HepG2 (cell line): ENCODE results near the gene KIFC1. TPM values are rescaled to one million over a fixed set of nuclear protein-coding genes. Genes with fewer than 3 reads are reported as not detected.

ENCODE experiments used
- FOXJ3 ChIP-seq: sonication (generic); formaldehyde crosslinking; IDR thresholded peaks from 2 replicates; pipeline ENCODE4 v1.4.0; 2020; ENCODE audit warnings: missing genetic modification reagents, mild to moderate bottlenecking, borderline replicate concordance
- GTF2F1 ChIP-seq: fragments of 150-350 bp; IDR thresholded peaks from 2 replicates; pipeline ENCODE4 v1.6.1; 2014; ENCODE audit warnings: low read length
- KDM4B ChIP-seq: sonication (generic); formaldehyde crosslinking; IDR thresholded peaks from 2 replicates; pipeline ENCODE4 v1.4.0; 2020; ENCODE audit warnings: missing genetic modification reagents
- NFE2L2 ChIP-seq: fragments of 150-350 bp; IDR thresholded peaks from 2 replicates; pipeline ENCODE4 v1.6.1; 2014; ENCODE audit warnings: low read length
- NR2C2 ChIP-seq: sonication (generic); formaldehyde crosslinking; IDR thresholded peaks from 2 replicates; pipeline ENCODE4 v1.4.0; 2020; ENCODE audit warnings: missing genetic modification reagents, mild to moderate bottlenecking, moderate library complexity, borderline replicate concordance
- PAX8 ChIP-seq: sonication (generic); formaldehyde crosslinking; IDR thresholded peaks from 2 replicates; pipeline ENCODE4 v1.8.0; 2022; ENCODE audit warnings: mild to moderate bottlenecking, missing genetic modification reagents, borderline replicate concordance
- RAD21 ChIP-seq: fragments of 450-650 bp; formaldehyde crosslinking; IDR thresholded peaks from 2 replicates; pipeline ENCODE4 v1.5.0; 2020; ENCODE audit warnings: mild to moderate bottlenecking
- SAFB2 ChIP-seq: sonication (generic); formaldehyde crosslinking; IDR thresholded peaks from 2 replicates; pipeline ENCODE4 v1.5.1; 2020; ENCODE audit warnings: missing genetic modification reagents, low read depth, mild to moderate bottlenecking, borderline replicate concordance
- SMAD3 ChIP-seq: sonication (generic); formaldehyde crosslinking; IDR thresholded peaks from 2 replicates; pipeline ENCODE4 v1.4.0; 2020; ENCODE audit warnings: missing genetic modification reagents
- SMC3 ChIP-seq: IDR thresholded peaks from 2 replicates; pipeline ENCODE4 v1.6.1; 2011; ENCODE audit warnings: low read length, improper control_type of control experiment
- ZBTB1 ChIP-seq: sonication (generic); formaldehyde crosslinking; IDR thresholded peaks from 2 replicates; pipeline ENCODE4 v1.4.0; 2020; ENCODE audit warnings: missing genetic modification reagents, borderline replicate concordance
- ZBTB8A ChIP-seq: sonication (generic); formaldehyde crosslinking; IDR thresholded peaks from 2 replicates; pipeline ENCODE4 v1.4.0; 2020; ENCODE audit warnings: mild to moderate bottlenecking, low read depth, missing genetic modification reagents, borderline replicate concordance
- ZNF136 ChIP-seq: sonication (generic); formaldehyde crosslinking; IDR thresholded peaks from 2 replicates; pipeline ENCODE4 v1.8.1; 2022; ENCODE audit warnings: low read depth, mild to moderate bottlenecking, moderate library complexity, missing genetic modification reagents
- ZNF224 ChIP-seq: sonication (generic); formaldehyde crosslinking; IDR thresholded peaks from 2 replicates; pipeline ENCODE4 v1.5.0; 2020; ENCODE audit warnings: mild to moderate bottlenecking, missing genetic modification reagents
- ZNF326 ChIP-seq: sonication (generic); formaldehyde crosslinking; IDR thresholded peaks from 2 replicates; pipeline ENCODE4 v1.4.0; 2020; ENCODE audit warnings: missing genetic modification reagents, borderline replicate concordance
- ZNF790 ChIP-seq: sonication (generic); formaldehyde crosslinking; IDR thresholded peaks from 2 replicates; pipeline ENCODE4 v1.8.0; 2022; ENCODE audit warnings: missing genetic modification reagents, mild to moderate bottlenecking, borderline replicate concordance
- ZNF878 ChIP-seq: sonication (generic); formaldehyde crosslinking; IDR thresholded peaks from 2 replicates; pipeline ENCODE4 v1.8.1; 2023; ENCODE audit warnings: mild to moderate bottlenecking, missing genetic modification reagents, moderate library complexity
- ZSCAN22 ChIP-seq: sonication (generic); formaldehyde crosslinking; IDR thresholded peaks from 2 replicates; pipeline ENCODE4 v1.4.0; 2020; ENCODE audit warnings: mild to moderate bottlenecking, missing genetic modification reagents
- polyA plus RNA-seq, 8 experiments: library from polyadenylated mRNA; depleted of rRNA in 3 of 8; stranded (reverse) in 7 of 8; unstranded in 1 of 8; fragments of >200 nt; fragmentation: Illumina TruSeq in 4 of 8; extraction: Trizol in 4 of 8; gene quantifications; 2 replicates each; pipeline versions ENCODE4 v1.2.1 to v1.2.3, GENCODE V29; 2011 to 2016; ENCODE audit warnings: low read depth in 4 of 8, missing spikeins in 1 of 8, mixed read lengths in 1 of 8; ENCODE audit not compliant: insufficient read depth in 1 of 8
- total RNA-seq, 5 experiments: library from RNA; depleted of rRNA; stranded (reverse); fragments of >200 nt; fragmentation: Illumina TruSeq; extraction: Trizol; gene quantifications; 2 replicates each; pipeline ENCODE4 v1.2.3, GENCODE V29; 2016; ENCODE audit warnings: low read depth in 1 of 5
- TF ChIP-seq, protein P1 (sequence below): sonication (generic); formaldehyde crosslinking; IDR thresholded peaks from 2 replicates; pipeline ENCODE4 v1.8.1; 2022; ENCODE audit warnings: mild to moderate bottlenecking, missing genetic modification reagents
- TF ChIP-seq, protein P2 (sequence below): sonication (generic); formaldehyde crosslinking; IDR thresholded peaks from 2 replicates; pipeline ENCODE4 v1.4.0; 2020; ENCODE audit warnings: missing genetic modification reagents; ENCODE audit errors: not compliant biosample characterization
- TF ChIP-seq, protein P3 (sequence below): sonication (generic); formaldehyde crosslinking; IDR thresholded peaks from 2 replicates; pipeline ENCODE4 v1.5.1; 2020; ENCODE audit warnings: mild to moderate bottlenecking, missing genetic modification reagents, moderate library complexity
- TF ChIP-seq, protein P4 (sequence below): IDR thresholded peaks from 2 replicates; pipeline ENCODE4 v1.6.1; 2016; ENCODE audit warnings: low read depth, control low read depth

KIFC1 gene
- total and polyA plus RNA-seq, 2 of the 13 experiments (the other 11 are each of a cell fraction or from before 2014, with no cell fraction given) = 25.0 to 45.5 TPM

DNA sequence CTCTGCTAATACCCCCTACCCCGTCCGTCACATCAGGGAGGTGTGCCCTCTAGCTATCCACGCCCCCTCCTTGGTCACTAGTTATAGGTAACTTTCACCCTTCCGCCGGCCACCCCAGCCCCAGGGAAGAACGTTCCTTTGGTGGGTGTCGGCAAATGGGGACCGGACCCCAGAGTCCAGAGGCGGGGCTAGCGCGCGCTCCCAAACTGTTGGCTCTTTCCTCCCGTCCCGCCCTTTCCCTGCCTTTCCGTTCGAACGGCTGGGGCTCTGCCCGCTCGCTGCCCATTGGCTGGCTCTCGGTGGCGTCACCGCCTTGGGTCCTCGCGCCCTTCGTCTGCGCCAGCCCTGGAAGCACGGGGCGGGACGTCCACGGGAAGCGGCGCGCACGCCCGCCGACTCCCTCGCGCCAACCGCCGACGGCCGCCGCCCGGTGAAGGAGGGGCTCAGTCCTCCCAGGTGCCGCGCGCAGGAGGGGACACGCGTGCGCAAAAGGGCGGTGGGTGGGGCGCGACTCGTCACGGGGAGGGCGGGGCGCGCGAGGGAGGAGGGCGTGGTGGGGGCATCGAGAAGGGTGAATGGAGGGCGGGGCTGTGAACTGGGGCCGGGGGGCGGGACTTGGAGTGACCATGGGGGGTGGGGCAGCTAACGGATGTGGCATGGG is 18.6 kb downstream of the KIFC1 start (continued):
- TF ChIP-seq, protein P1, sequence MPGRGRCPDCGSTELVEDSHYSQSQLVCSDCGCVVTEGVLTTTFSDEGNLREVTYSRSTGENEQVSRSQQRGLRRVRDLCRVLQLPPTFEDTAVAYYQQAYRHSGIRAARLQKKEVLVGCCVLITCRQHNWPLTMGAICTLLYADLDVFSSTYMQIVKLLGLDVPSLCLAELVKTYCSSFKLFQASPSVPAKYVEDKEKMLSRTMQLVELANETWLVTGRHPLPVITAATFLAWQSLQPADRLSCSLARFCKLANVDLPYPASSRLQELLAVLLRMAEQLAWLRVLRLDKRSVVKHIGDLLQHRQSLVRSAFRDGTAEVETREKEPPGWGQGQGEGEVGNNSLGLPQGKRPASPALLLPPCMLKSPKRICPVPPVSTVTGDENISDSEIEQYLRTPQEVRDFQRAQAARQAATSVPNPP = peak; percentile 94; the same call in 1 of the 2 replicates
- peak; percentile 78; the same call in 1 of the 2 replicates for TF ChIP-seq ZNF136 (CRISPR knock-in tag)
- TF ChIP-seq, protein P2, sequence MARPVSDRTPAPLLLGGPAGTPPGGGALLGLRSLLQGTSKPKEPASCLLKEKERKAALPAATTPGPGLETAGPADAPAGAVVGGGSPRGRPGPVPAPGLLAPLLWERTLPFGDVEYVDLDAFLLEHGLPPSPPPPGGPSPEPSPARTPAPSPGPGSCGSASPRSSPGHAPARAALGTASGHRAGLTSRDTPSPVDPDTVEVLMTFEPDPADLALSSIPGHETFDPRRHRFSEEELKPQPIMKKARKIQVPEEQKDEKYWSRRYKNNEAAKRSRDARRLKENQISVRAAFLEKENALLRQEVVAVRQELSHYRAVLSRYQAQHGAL (CRISPR knock-in tag) = peak; percentile 72
- TF ChIP-seq ZBTB8A (CRISPR knock-in tag) = 0 out of 2 replicates have a peak, but pooled peaks have one; percentile 42
- TF ChIP-seq ZSCAN22 (CRISPR knock-in tag) = 0 out of 2 replicates have a peak, but pooled peaks have one; percentile 55
- TF ChIP-seq SMC3 = no peak
- no peak for TF ChIP-seq KDM4B
- TF ChIP-seq FOXJ3 = no peak
- peak; percentile 99 for TF ChIP-seq ZNF878 (CRISPR knock-in tag)
- no peak for TF ChIP-seq NFE2L2
- peak; percentile 77; the same call in 1 of the 2 replicates for TF ChIP-seq NR2C2
- TF ChIP-seq ZNF224 (CRISPR knock-in tag) = no peak; the same call in 1 of the 2 replicates
- TF ChIP-seq ZNF326 (CRISPR knock-in tag) = peak; percentile 84
- TF ChIP-seq ZBTB1 (CRISPR knock-in tag) = no peak
- TF ChIP-seq, protein P3, sequence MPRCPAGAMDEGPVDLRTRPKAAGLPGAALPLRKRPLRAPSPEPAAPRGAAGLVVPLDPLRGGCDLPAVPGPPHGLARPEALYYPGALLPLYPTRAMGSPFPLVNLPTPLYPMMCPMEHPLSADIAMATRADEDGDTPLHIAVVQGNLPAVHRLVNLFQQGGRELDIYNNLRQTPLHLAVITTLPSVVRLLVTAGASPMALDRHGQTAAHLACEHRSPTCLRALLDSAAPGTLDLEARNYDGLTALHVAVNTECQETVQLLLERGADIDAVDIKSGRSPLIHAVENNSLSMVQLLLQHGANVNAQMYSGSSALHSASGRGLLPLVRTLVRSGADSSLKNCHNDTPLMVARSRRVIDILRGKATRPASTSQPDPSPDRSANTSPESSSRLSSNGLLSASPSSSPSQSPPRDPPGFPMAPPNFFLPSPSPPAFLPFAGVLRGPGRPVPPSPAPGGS (CRISPR knock-in tag) = peak; percentile 97
- TF ChIP-seq RAD21 (CRISPR knock-in tag) = peak; percentile 25; the same call in 1 of the 2 replicates
- peak; percentile 83; the same call in 1 of the 2 replicates for TF ChIP-seq ZNF790
- TF ChIP-seq, protein P4, sequence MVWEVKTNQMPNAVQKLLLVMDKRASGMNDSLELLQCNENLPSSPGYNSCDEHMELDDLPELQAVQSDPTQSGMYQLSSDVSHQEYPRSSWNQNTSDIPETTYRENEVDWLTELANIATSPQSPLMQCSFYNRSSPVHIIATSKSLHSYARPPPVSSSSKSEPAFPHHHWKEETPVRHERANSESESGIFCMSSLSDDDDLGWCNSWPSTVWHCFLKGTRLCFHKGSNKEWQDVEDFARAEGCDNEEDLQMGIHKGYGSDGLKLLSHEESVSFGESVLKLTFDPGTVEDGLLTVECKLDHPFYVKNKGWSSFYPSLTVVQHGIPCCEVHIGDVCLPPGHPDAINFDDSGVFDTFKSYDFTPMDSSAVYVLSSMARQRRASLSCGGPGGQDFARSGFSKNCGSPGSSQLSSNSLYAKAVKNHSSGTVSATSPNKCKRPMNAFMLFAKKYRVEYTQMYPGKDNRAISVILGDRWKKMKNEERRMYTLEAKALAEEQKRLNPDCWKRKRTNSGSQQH (CRISPR knock-in tag) = peak; percentile 82
- TF ChIP-seq GTF2F1 = no peak; the same call in 1 of the 2 replicates
- no peak; the same call in 1 of the 2 replicates for TF ChIP-seq PAX8 (CRISPR knock-in tag)
- peak; percentile 97 for TF ChIP-seq SAFB2 (CRISPR knock-in tag)
- 0 out of 2 replicates have a peak, but pooled peaks have one; percentile 29 for TF ChIP-seq SMAD3 (CRISPR knock-in tag)
